OCI-LY1 (cell line): ENCODE measurements around the gene LIMS1.

Experiments
- CTCF ChIP-seq: fragments of 200-600 bp; sonication (generic), shearing (Covaris generic); IDR thresholded peaks from 2 replicates; pipeline ENCODE4 v1.5.1; 2017; ENCODE audit warnings: mild to moderate bottlenecking, antibody characterized with exemption, low read length, moderate library complexity, mixed read lengths
- EZH2 ChIP-seq: fragments of 200-600 bp; sonication (generic), shearing (Covaris generic); IDR thresholded peaks from 2 replicates; pipeline ENCODE4 v1.8.0; 2017; ENCODE audit warnings: borderline replicate concordance, mixed run types, mild to moderate bottlenecking, antibody characterized with exemption, low read length, moderate library complexity, mixed read lengths

GRCh38 chr2:108536911-108537310 is 2.6 kb downstream of the LIMS1 start:
- TF ChIP-seq CTCF (no peak), EZH2 (no peak)
